Endometrial microvascular endothelial cells (primary cell): ENCODE data around the gene ARHGEF39. TPM values are rescaled to one million over a fixed set of nuclear protein-coding genes. Genes with fewer than 3 reads are reported as not detected.

Source experiments
- in situ Hi-C: cut with HindIII; loops from 2 replicates; pipeline ENCODE4 v1.10.0; 2017; ENCODE audit warnings: low sequenced_read_pairs, low pct_unique_long_range_greater_than_20kb; ENCODE audit errors: inconsistent ontology term
- total RNA-seq: library from RNA; depleted of rRNA; stranded (reverse); fragments of >200 nt; gene quantifications from one replicate; pipeline ENCODE4 v1.2.3, GENCODE V29; 2015; ENCODE audit errors: inconsistent ontology term

ARHGEF39 gene
- total RNA-seq, 1 donor from 2014 or later = 2.8 TPM

DNA sequence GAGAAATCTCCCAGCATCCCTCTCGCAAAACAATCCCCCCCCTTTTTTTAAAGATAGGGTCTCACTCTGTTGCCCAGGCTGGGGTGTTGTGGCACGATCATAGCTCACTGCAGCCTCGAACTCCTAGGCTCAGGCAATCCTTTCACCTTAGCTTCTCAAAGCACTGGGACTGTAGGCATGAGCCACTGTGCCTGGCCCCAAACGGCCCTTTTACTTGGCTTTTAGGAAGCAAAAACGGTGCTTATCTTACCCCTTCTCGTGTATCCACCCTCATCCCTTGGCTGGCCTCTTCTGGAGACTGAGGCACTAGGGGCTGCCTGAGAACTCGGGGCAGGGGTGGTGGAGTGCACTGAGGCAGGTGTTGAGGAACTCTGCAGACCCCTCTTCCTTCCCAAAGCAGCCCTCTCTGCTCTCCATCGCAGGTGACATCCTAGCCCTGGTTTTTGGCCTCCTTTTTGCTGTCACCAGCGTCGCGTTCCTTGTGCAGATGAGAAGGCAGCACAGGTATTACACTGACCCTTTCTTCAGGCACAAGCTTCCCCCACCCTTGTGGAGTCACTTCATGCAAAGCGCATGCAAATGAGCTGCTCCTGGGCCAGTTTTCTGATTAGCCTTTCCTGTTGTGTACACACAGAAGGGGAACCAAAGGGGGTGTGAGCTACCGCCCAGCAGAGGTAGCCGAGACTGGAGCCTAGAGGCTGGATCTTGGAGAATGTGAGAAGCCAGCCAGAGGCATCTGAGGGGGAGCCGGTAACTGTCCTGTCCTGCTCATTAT lies 15.5 kb upstream of the ARHGEF39 start:
- in situ Hi-C loops = no loop called here

DNA sequence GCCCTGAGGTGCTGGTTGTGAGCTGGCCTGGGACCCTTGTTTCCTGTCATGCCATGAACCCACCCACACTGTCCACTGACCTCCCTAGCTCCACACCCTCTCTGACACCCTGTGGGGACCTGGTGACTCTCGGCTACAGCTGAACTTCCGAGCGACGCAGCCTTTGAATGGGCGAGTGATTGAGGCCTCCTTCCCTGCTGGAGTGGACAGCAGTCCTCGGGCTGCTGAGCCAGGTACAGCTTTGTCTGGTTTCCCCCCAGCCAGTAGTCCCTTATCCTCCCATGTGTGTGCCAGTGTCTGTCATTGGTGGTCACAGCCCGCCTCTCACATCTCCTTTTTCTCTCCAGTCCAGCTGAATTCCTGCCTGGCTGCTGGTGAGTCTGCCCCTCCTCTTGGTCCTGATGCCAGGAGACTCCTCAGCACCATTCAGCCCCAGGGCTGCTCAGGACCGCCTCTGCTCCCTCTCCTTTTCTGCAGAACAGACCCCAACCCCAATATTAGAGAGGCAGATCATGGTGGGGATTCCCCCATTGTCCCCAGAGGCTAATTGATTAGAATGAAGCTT lies 14.9 kb upstream of the ARHGEF39 start:
- in situ Hi-C loops = no loop called here

DNA sequence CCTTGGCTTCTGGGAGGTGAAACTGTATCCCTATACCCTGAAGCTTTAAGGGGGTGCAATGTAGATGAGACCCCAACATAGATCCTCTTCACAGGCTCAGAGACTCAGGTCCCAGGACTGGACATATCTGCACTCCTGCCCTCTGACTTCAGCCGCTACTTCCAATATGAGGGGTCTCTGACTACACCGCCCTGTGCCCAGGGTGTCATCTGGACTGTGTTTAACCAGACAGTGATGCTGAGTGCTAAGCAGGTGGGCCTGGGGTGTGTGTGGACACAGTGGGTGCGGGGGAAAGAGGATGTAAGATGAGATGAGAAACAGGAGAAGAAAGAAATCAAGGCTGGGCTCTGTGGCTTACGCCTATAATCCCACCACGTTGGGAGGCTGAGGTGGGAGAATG lies 14.1 kb upstream of the ARHGEF39 start:
- in situ Hi-C loops = no loop called here

DNA sequence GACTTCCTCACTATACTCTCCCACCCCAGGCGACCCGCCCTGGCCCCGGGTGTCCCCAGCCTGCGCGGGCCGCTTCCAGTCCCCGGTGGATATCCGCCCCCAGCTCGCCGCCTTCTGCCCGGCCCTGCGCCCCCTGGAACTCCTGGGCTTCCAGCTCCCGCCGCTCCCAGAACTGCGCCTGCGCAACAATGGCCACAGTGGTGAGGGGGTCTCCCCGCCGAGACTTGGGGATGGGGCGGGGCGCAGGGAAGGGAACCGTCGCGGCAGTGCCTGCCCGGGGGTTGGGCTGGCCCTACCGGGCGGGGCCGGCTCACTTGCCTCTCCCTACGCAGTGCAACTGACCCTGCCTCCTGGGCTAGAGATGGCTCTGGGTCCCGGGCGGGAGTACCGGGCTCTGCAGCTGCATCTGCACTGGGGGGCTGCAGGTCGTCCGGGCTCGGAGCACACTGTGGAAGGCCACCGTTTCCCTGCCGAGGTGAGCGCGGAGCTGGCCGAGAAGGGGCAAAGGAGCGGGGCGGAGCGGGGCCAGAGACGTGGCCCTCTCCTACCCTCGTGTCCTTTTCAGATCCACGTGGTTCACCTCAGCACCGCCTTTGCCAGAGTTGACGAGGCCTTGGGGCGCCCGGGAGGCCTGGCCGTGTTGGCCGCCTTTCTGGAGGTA lies 10.9 kb upstream of the ARHGEF39 start:
- in situ Hi-C loops = no loop called here

DNA sequence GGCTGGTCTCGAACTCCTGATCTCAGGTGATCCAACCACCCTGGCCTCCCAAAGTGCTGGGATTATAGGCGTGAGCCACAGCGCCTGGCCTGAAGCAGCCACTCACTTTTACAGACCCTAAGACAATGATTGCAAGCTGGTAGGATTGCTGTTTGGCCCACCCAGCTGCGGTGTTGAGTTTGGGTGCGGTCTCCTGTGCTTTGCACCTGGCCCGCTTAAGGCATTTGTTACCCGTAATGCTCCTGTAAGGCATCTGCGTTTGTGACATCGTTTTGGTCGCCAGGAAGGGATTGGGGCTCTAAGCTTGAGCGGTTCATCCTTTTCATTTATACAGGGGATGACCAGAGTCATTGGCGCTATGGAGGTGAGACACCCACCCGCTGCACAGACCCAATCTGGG lies 10.2 kb upstream of the ARHGEF39 start:
- in situ Hi-C loops = no loop called here

DNA sequence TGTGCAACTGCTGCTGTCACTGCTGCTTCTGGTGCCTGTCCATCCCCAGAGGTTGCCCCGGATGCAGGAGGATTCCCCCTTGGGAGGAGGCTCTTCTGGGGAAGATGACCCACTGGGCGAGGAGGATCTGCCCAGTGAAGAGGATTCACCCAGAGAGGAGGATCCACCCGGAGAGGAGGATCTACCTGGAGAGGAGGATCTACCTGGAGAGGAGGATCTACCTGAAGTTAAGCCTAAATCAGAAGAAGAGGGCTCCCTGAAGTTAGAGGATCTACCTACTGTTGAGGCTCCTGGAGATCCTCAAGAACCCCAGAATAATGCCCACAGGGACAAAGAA lies 9.0 kb upstream of the ARHGEF39 start:
- in situ Hi-C loops = no loop called here

DNA sequence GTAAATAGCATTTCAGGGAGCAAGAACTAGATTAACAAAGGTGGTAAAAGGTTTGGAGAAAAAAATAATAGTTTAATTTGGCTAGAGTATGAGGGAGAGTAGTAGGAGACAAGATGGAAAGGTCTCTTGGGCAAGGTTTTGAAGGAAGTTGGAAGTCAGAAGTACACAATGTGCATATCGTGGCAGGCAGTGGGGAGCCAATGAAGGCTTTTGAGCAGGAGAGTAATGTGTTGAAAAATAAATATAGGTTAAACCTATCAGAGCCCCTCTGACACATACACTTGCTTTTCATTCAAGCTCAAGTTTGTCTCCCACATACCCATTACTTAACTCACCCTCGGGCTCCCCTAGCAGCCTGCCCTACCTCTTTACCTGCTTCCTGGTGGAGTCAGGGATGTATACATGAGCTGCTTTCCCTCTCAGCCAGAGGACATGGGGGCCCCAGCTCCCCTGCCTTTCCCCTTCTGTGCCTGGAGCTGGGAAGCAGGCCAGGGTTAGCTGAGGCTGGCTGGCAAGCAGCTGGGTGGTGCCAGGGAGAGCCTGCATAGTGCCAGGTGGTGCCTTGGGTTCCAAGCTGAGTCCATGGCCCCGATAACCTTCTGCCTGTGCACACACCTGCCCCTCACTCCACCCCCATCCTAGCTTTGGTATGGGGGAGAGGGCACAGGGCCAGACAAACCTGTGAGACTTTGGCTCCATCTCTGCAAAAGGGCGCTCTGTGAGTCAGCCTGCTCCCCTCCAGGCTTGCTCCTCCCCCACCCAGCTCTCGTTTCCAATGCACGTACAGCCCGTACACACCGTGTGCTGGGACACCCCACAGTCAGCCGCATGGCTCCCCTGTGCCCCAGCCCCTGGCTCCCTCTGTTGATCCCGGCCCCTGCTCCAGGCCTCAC lies 8.4 kb upstream of the ARHGEF39 start, which contains the start of gene CA9:
TSS of gene CA9 (plus strand) at position 797 of the 893 bp plus-strand sequence. CDS start at position 829, 32 bp downstream.
- in situ Hi-C loops = no loop called here

DNA sequence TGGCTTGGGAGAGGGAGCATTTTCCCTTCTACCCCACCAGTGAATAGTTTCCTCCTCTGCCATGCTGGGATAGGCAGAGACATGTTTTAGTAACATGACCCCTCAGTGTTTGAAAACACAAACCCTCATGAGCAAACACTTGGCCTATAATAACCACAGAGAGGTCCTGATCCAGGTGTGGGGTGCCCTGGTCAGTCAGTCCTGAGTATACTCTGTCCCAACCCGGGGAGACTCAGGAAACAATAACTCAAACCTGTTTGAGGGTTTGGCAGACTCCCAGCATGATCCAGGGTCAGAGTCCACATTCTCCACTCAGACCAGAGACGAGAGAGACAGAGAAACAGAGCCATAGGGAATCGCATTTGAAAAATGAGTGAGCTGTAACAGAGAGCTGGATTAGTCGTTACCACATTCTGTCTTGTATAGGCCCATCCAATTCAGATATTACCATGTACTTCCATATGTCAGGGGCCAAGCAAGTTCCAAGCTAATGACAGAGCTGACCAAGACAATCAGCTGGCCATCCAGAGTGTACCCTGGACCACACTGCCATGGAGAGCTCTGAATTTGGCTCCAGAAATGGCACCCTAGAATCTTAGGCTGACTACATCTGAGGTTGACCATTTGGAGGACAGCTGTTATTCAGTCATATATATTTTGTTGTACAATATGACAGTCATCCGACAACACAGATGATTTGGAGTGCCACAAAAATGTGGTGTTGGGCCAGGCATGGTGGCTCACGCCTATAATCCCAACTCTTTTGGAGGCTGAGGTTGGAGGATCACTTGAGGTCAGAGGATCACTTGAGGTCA lies 4.5 kb upstream of the ARHGEF39 start:
- in situ Hi-C loops = no loop called here

DNA sequence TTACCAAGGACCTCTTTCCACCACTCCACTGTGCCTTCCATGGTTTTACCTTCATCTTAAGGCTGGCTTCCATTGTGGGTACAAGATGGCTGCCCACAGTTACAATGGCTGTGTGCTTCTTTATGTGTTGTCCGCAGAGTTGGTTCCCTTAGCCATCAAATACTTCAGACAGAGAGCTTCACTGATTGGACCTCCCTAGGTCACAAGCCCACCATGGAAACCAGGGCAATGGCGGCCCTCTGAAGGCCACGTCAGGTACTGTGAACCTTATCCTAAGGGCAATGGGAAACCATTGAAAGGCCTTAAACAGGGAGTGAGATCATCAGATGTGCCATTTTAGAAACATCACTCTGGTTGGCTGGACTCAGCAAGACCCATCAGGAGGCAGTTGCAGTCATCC lies 2.9 kb upstream of the ARHGEF39 start:
- in situ Hi-C loops = no loop called here

DNA sequence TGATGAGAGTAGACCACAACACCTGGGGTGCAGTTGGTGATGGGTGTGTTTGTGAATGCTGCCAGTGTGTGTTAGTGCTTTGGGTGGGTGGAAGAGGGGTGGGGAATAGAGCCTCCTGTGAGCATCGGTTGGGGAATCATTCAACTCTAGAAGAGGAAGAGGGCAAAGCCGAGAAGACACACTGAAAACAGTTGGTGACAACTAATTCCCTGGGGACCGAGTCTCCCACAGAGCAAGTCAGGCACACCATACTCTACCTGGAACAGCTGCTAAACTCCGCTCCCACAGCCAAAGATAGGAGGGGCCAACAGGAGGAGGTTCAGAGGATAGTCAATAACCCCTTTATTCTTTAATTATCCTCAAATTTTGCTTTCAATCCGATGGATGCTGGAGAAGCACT lies 1.6 kb upstream of the ARHGEF39 start:
- in situ Hi-C loops = no loop called here

DNA sequence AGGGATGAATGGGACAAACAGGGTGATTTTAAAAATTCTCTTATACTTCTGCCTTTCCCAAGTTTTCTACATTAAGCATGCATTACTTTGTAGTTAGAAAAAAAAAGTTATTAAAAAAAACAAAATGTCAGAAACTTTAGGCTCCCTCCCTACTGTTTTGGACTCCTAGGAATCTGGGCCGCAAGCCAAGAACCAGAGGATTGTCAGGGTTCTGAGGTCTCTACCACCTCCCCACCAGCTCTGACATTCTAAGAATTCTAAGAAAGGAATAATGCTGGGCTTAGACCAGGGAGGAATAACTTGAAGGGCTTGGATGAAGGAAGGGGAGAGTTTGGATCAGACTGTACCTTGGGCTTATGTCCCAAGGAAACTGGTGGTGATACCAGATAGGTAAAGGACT lies 1.1 kb upstream of the ARHGEF39 start:
- in situ Hi-C loops = no loop called here

DNA sequence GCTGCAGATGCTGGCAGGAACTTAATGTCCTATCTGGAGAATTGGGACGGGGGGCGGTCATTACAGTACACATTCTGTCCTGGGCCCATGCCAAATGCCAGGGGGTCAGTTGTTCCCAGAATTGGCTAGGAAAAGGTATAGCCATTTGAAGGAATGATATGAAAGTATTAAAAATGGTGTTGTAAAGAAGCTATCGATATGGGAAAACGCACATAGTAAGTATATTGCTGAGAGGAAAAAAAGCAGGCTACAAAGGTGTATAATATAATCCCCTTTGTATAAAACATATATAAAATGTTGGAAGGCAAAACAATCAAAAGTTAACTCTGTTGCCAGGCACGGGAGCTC lies 450 bp upstream of the ARHGEF39 start:
- in situ Hi-C loops = no loop called here

DNA sequence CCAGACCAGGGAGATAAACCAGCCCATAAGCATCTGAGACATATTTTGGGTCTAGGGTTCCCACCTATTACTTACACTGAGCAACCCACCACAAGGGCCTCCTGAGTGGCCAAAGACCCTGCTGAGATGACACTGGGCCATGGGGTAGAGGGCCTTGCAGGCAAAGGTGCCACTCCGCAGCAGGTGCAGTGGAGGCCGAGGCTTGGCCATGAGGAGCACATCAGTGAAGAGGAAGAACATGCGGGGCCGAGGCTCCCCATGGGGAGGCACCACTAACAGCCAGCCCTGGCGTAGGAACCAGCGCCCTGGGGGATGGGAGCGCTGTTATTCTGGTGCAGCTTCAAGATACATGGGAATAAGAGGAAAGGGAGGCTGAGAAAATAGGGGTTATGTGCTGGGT lies 2.6 kb downstream of the ARHGEF39 start:
- in situ Hi-C loops = no loop called here

DNA sequence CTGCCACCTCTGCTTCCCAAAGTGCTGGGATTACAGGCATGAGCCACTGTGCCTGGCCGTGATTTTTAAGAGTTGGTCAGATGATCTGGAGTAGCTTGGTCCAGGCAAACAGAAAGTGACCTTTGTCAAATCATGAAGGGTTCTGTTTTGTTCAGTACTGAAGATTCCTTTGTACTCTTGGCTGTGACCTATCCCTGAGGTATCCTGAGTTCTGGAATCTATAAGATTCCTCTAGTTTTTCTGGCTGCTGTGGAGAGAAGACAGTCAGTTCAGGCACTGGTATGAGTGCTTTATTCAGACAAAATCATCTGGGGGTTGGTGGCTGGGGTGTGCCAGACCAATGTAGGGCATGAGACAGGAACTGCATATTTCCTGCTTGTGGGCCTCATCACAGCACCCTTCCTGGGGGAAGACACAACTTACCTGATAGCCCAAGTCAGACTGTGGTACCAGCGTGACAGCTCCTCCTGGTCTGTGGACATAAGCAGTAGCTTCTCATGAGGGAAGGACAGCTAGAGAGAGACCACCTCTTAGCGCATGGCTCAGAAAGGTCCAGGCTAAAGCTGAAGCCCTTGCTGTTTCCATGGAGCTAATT lies 3.1 kb downstream of the ARHGEF39 start:
- in situ Hi-C loops = no loop called here

DNA sequence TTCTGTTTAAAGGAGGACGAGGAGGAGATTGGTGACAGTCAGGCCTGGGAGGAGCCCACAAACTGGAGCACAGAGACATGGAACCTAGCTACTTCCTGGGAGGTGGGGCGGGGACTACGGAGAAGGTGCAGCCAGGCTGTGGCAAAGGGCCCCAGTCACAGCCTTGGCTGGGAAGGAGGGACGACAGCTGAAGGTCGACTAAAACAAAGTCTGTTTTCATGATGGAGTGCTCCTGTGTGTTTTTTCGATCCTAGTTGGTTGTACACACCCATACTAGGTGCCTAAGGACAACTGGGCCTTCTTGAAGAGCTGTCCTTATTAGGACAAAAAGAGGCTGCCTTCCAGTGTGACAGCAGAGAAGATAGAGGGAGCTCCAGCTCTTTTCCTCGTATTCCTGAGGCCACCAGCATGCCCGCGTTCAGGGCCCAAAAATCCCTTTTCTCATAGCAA lies 4.0 kb downstream of the ARHGEF39 start:
- in situ Hi-C loops = no loop called here

DNA sequence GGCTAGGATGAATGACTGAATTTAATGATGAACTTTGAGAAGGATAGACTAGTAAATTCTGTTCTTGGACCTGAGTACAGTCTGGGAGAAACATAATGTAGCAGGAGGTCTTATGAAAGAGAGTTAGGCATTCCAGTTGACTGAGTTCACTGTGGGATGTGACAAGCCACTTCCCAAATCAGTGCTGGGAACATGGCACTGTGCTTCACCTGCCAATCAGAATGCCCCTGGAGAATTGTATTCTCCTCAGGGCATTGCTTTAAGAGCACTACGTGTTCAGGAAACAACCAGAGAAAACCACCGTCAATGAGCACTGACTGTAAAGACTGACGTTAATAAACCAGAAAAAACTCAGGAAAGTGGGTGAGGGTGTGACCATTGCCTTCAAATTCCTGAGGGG lies 5.7 kb downstream of the ARHGEF39 start:
- in situ Hi-C loops = no loop called here

DNA sequence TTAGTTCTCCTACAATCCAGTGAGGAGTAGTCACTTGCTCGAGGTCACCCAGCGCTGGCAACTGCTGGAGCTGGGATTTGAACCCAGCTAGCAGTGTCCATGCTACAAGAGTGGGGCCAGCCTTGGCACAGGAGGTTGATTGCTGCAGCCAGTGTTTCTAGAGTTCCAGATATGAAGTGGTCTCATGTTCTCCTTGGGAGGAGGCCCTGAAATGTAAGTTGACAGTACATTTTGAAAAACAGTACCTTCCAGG lies 6.1 kb downstream of the ARHGEF39 start:
- in situ Hi-C loops = no loop called here

DNA sequence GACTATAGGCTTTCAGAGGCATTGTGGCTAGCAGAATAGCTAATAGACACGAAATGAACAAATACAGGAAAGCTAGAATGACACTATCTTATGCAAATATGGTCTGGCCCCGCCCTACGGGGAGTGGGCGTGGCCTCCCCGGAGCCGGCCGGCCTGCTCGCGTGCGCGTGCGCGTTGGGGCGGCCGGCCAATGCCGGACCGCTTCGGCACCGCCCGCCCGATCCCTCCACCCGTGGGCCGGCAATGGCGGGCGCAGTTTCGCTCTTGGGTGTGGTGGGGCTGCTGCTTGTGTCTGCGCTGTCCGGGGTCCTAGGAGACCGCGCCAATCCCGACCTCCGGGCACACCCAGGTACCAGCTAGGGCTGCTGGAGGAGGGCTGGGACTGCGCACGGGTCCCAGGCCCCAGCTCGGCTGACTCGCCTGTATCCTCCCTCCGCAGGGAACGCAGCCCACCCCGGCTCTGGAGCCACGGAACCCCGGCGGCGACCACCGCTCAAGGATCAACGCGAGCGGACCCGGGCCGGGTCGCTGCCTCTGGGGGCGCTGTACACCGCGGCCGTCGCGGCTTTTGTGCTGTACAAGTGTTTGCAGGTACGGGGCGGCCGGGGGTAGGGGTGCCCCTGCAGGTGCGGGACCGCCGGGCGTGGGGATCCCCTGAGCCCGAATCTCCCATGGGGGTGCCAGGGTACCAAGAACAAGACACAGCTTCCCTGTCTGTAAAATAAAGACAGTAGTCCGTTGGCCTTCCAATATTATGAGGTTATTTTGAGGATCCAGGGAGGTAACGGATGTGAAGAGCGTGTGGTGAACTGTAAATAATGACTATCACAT lies 6.6 kb downstream of the ARHGEF39 start, which contains the start of gene CCDC107:
TSS of gene CCDC107 (plus strand) at position 156 of the 831 bp plus-strand sequence. CDS start at position 244, 88 bp downstream.
- in situ Hi-C loops = no loop called here
